ENCODE data around the gene KRTAP5-4. TPM values are rescaled to one million over a fixed set of nuclear protein-coding genes. Genes with fewer than 3 reads are reported as not detected.

Gene KRTAP5-4
- total RNA-seq, 2 donors from 2014 or later = not detected

DNA sequence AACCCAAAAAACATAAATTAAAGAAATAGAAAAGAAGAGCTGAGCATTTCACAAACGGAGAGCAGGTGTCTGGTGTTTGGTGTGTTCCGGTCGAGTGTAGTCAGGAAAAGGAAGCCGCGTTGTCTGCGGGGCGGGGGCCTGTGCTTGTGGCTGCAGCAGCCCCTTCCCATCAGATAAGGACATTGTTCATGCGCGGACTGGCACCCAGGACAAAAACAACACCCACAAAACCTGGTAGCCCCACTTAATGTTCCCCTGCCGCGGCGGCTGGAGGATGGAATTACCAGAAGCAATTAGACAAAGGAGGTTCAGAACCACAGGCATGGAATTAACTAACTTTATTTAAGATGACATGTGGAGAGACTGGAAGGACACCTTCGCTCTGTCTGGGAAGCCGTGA lies 37.6 kb upstream of the KRTAP5-4 start:
- H3K27ac ChIP-seq = no peak overlapping the region

DNA sequence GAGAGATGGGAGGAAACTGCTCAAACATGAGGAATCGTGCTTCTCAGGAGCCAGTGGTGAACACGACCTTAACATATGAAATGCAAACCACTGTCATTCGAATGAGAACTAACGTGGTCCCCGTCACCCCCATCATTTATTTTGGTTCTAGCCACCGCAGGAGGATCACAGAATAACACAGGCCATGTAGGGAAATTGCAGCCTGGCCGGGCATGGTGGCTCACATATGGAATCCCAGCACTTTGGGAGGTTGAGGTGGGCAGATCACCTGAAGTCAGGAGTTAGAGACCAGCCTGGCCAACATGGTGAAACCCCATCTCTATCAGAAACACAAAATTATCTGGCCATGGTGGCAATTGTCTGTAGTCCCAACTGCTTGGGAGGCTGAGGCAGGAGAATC lies 34.7 kb upstream of the KRTAP5-4 start:
- Histone ChIP-seq H3K9me3 (no peaks in the 10 kb centered on the region), H3K36me3 (no peaks in the 10 kb centered on the region)

More for the DNA sequence above, 37.6 kb upstream of the KRTAP5-4 start:
- Histone ChIP-seq H3K9me3 (no peaks in the 10 kb centered on the region), H3K27me3 (no peaks in the 10 kb centered on the region), H3K4me1 (no peaks in the 10 kb centered on the region), H3K36me3 (no peaks in the 10 kb centered on the region), H3K4me3 (no peak overlapping the region)
- no peak for DNase-seq (ENCODE audit: low spot score)
- TF ChIP-seq, protein P1, sequence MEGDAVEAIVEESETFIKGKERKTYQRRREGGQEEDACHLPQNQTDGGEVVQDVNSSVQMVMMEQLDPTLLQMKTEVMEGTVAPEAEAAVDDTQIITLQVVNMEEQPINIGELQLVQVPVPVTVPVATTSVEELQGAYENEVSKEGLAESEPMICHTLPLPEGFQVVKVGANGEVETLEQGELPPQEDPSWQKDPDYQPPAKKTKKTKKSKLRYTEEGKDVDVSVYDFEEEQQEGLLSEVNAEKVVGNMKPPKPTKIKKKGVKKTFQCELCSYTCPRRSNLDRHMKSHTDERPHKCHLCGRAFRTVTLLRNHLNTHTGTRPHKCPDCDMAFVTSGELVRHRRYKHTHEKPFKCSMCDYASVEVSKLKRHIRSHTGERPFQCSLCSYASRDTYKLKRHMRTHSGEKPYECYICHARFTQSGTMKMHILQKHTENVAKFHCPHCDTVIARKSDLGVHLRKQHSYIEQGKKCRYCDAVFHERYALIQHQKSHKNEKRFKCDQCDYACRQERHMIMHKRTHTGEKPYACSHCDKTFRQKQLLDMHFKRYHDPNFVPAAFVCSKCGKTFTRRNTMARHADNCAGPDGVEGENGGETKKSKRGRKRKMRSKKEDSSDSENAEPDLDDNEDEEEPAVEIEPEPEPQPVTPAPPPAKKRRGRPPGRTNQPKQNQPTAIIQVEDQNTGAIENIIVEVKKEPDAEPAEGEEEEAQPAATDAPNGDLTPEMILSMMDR (IDR thresholded peaks at IDR 0.05) = no peak

DNA sequence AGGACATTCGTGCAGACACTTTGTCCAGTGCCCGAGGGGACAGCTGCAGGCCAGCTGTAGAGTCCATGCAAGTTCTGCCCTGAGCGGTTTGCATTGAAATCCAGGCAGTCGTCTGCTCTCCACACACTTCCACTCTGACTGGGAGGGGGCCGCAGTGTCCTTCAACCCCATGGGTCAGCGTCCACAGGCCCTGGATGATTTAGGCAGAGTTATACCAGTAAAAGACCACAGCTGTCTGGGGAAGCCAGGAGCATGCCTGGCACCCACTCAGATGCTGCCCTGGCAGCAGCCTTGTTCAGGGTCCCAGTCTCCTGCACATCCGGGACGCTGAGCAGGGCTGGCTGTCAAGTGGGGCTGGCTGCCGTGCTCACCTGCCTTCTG lies 34.1 kb upstream of the KRTAP5-4 start:
- no peak for DNase-seq (ENCODE audit: low spot score)
- H3K36me3 ChIP-seq = no peaks in the 10 kb centered on the region
- H3K9me3 ChIP-seq = no peaks in the 10 kb centered on the region
- H3K27me3 ChIP-seq = no peaks in the 10 kb centered on the region
- H3K27ac ChIP-seq = no peak overlapping the region
- TF ChIP-seq, protein P1 (IDR thresholded peaks at IDR 0.05) = no peak
- H3K4me1 ChIP-seq = no peaks in the 10 kb centered on the region
- H3K4me3 ChIP-seq = no peak overlapping the region

More for the DNA sequence above, 34.7 kb upstream of the KRTAP5-4 start:
- TF ChIP-seq, protein P1 (IDR thresholded peaks at IDR 0.05) = no peak
- no peak for DNase-seq (ENCODE audit: low spot score)
- Histone ChIP-seq H3K27ac (no peak overlapping the region), H3K4me3 (no peak overlapping the region), H3K27me3 (no peaks in the 10 kb centered on the region), H3K4me1 (no peaks in the 10 kb centered on the region)

DNA sequence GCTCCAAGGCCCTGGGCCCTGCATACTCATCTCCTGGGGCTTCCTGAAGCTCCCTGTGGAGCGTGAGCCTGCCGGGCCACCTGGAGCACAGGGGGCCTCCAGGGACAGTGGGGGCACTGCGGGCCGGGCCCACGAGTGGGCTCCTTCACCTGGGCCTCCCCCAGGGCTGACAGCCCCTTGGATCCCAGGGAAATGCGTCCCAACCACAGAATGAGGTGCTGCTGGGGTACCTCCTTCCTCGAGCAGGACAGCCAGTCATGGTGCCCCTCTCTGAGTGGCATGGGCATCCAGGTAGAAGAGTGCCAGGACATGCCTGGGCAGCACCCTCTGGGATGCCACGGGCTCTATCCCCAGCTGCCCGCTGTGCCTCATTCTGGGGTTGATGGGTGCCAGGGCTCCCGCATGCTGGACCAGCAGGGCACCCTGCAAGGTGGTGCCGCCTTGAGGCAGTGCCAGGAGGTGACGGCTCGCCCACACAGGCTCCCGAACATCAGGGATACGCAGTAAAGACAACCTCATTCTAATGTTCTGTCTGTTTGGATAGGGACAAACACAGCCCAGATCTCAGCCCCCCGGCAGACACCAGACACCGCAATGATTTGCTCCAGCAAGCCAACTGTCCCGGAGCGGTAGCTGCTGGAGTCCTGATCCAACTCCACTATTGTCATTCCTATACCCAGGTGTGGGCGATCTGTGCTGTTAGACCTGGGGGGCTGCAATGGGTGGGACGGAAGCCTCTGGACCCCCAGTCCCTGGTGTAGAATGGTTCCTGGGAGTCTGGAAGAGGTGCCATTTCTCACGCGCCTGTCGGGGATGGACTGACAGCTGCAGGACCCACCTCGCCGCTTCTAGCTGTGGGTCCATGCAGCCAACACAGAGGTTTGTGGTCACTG lies 33.5 kb upstream of the KRTAP5-4 start:
- H3K4me1 ChIP-seq = no peaks in the 10 kb centered on the region
- TF ChIP-seq, protein P1 (IDR thresholded peaks at IDR 0.05) = no peak

DNA sequence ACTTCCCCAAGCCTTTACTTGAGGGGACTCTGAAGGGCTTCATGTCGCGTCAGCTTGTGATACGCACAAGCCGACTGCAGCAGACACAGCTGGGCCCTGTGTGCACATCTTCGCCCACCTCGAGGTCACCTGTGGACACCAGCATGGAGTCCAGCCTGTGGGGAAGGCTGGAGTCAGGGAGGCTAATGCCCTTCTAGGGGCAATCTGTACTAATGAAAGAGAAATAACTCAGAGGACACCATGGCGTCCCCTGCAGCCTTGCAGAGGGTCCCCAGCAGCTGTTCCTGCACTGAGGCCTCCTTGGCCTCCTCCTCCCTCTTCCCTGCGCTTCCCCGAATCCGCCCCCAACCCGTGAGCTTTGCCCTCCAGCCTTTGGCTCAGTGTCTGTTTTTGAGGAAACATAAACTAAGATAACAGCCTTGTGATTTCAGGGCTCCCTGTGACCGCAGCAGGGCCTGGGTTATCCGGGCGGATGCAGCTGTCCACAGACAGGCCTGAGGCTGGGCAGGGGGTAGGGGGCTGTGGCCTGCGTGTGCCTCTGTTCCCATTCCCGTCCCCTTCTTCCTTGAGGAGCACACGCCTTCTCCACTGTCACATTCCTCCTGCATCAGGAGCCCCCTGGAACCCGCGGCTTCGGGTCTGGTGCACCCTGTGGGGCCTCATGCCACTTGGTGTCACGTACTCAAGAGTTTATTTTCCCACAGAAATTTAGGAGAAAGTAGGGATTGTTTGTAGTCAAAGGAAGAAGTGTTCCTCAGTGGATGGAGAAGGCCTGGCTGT lies 32.6 kb upstream of the KRTAP5-4 start:
- H3K27ac ChIP-seq = no peak overlapping the region
- H3K4me3 ChIP-seq = no peak overlapping the region
- H3K36me3 ChIP-seq = no peaks in the 10 kb centered on the region
- H3K9me3 ChIP-seq = no peaks in the 10 kb centered on the region
- no peak for DNase-seq (ENCODE audit: low spot score)
- H3K4me1 ChIP-seq = no peaks in the 10 kb centered on the region
- H3K27me3 ChIP-seq = no peaks in the 10 kb centered on the region
- TF ChIP-seq, protein P1 (IDR thresholded peaks at IDR 0.05) = no peak

More for the DNA sequence above, 33.5 kb upstream of the KRTAP5-4 start:
- Histone ChIP-seq H3K9me3 (no peaks in the 10 kb centered on the region), H3K27ac (no peak overlapping the region), H3K27me3 (no peaks in the 10 kb centered on the region), H3K36me3 (no peaks in the 10 kb centered on the region), H3K4me3 (no peak overlapping the region)
- DNase-seq (ENCODE audit: low spot score) = no peak

Measured in right atrium auricular region (tissue), 2 donors.